ENCODE results near the gene PDE6H.
A peak's percentile ranks its signal among the peaks of the same experiment; 100 is the strongest.

The PDE6H gene

GRCh38 chr12:14968478-14968877, 4.4 kb upstream of the PDE6H start:
- no peak overlapping the region for H3K27ac Mint-ChIP-seq

GRCh38 chr12:14970473-14970872, 2.4 kb upstream of the PDE6H start:
- Mint-ChIP-seq H3K4me1 (peaks cover 19% of the 10 kb centered on the region), H3K27ac (no peak overlapping the region), H3K4me3 (no peak overlapping the region), H3K27me3 (peaks cover 6% of the 10 kb centered on the region), H3K9me3 (no peaks in the 10 kb centered on the region), H3K36me3 (peaks cover 10% of the 10 kb centered on the region)
- DNase-seq: no peak
- CTCF ChIA-PET: no interaction called here

More at GRCh38 chr12:14968478-14968877, 4.4 kb upstream of the PDE6H start:
- Mint-ChIP-seq H3K4me3 (no peak overlapping the region), H3K9me3 (no peaks in the 10 kb centered on the region), H3K36me3 (peaks cover 15% of the 10 kb centered on the region), H3K4me1 (peaks cover 36% of the 10 kb centered on the region), H3K27me3 (peaks cover 6% of the 10 kb centered on the region)
- no peak for DNase-seq
- CTCF ChIA-PET: no interaction called here

GRCh38 chr12:14974633-14975032, 1.8 kb downstream of the PDE6H start:
- no peak for DNase-seq
- no peak overlapping the region for H3K27ac Mint-ChIP-seq

GRCh38 chr12:14975457-14975856, 2.6 kb downstream of the PDE6H start:
- peaks cover 42% of the 10 kb centered on the region for H3K4me1 Mint-ChIP-seq
- H3K4me3 Mint-ChIP-seq: no peak overlapping the region
- CTCF ChIA-PET: interaction anchor here (1.6 kb wide), 1 partner anchor 205 kb away, joined by 3 read pairs; no protein-coding TSS in a partner anchor
- H3K27me3 Mint-ChIP-seq: peaks cover 10% of the 10 kb centered on the region
- H3K9me3 Mint-ChIP-seq: no peaks in the 10 kb centered on the region
- peaks cover 7% of the 10 kb centered on the region for H3K36me3 Mint-ChIP-seq
- H3K27ac Mint-ChIP-seq: no peak overlapping the region
- no peak for DNase-seq

More at GRCh38 chr12:14974633-14975032, 1.8 kb downstream of the PDE6H start:
- peaks cover 35% of the 10 kb centered on the region for H3K4me1 Mint-ChIP-seq
- H3K27me3 Mint-ChIP-seq: peaks cover 10% of the 10 kb centered on the region
- peaks cover 10% of the 10 kb centered on the region for H3K36me3 Mint-ChIP-seq
- CTCF ChIA-PET: interaction anchor here (1.6 kb wide), 1 partner anchor 205 kb away, joined by 3 read pairs; no protein-coding TSS in a partner anchor
- H3K9me3 Mint-ChIP-seq: no peaks in the 10 kb centered on the region
- H3K4me3 Mint-ChIP-seq: no peak overlapping the region

- CTCF ChIA-PET: no interaction called here
- Mint-ChIP-seq H3K9me3 (no peaks in the 10 kb centered on the region), H3K36me3 (peaks cover 4% of the 10 kb centered on the region), H3K27ac (no peak overlapping the region), H3K4me3 (no peak overlapping the region), H3K4me1 (peaks cover 50% of the 10 kb centered on the region), H3K27me3 (peaks cover 10% of the 10 kb centered on the region)
- DNase-seq: no peak
These were observed 3.8 kb downstream of the PDE6H start for GRCh38 chr12:14976658-14977057.

- H3K36me3 Mint-ChIP-seq: peaks cover 6% of the 10 kb centered on the region
- peaks cover 4% of the 10 kb centered on the region for H3K27me3 Mint-ChIP-seq
- H3K27ac Mint-ChIP-seq: no peak overlapping the region
- CTCF ChIA-PET: no interaction called here
- DNase-seq: no peak
- H3K4me3 Mint-ChIP-seq: no peak overlapping the region
- peaks cover 61% of the 10 kb centered on the region for H3K4me1 Mint-ChIP-seq
- H3K9me3 Mint-ChIP-seq: no peaks in the 10 kb centered on the region
These were observed 6.6 kb downstream of the PDE6H start for GRCh38 chr12:14979468-14979867.

- Mint-ChIP-seq H3K36me3 (peaks cover 6% of the 10 kb centered on the region), H3K27me3 (peaks cover 4% of the 10 kb centered on the region), H3K27ac (no peak overlapping the region), H3K9me3 (no peaks in the 10 kb centered on the region), H3K4me1 (peaks cover 65% of the 10 kb centered on the region), H3K4me3 (no peak overlapping the region)
- CTCF ChIA-PET: interaction anchor here (1.2 kb wide), 1 partner anchor 9 kb away, joined by 3 read pairs; no protein-coding TSS in a partner anchor
- DNase-seq: no peak
These were observed 8.2 kb downstream of the PDE6H start for GRCh38 chr12:14981049-14981448.

GRCh38 chr12:14982562-14982961, 9.7 kb downstream of the PDE6H start:
- no peak for DNase-seq
- no peaks in the 10 kb centered on the region for H3K9me3 Mint-ChIP-seq
- peaks cover 4% of the 10 kb centered on the region for H3K27me3 Mint-ChIP-seq
- H3K27ac Mint-ChIP-seq: no peak overlapping the region
- peaks cover 65% of the 10 kb centered on the region for H3K4me1 Mint-ChIP-seq
- H3K4me3 Mint-ChIP-seq: no peak overlapping the region
- H3K36me3 Mint-ChIP-seq: peaks cover 6% of the 10 kb centered on the region
- CTCF ChIA-PET: no interaction called here

- H3K4me1 Mint-ChIP-seq: peaks cover 61% of the 10 kb centered on the region
- DNase-seq: peak; percentile 41
- CTCF ChIA-PET: interaction anchor here (1.0 kb wide), 1 partner anchor 140 kb away, joined by 3 read pairs; the partner anchor contains the start of gene ART4
- H3K27me3 Mint-ChIP-seq: peaks cover 1% of the 10 kb centered on the region
- no peak overlapping the region for H3K4me3 Mint-ChIP-seq
- peaks cover 6% of the 10 kb centered on the region for H3K36me3 Mint-ChIP-seq
- H3K9me3 Mint-ChIP-seq: no peaks in the 10 kb centered on the region
- peak overlapping the region; percentile 35 for H3K27ac Mint-ChIP-seq
These were observed 10.1 kb downstream of the PDE6H start for GRCh38 chr12:14982991-14983390.

- peaks cover 50% of the 10 kb centered on the region for H3K4me1 Mint-ChIP-seq
- no peak for DNase-seq
- no peaks in the 10 kb centered on the region for H3K9me3 Mint-ChIP-seq
- H3K27ac Mint-ChIP-seq: no peak overlapping the region
- no peaks in the 10 kb centered on the region for H3K27me3 Mint-ChIP-seq
- no peak overlapping the region for H3K4me3 Mint-ChIP-seq
- peaks cover 6% of the 10 kb centered on the region for H3K36me3 Mint-ChIP-seq
- CTCF ChIA-PET: interaction anchor here (0.8 to 1.4 kb wide), 4 partner anchors 11 to 48 kb away, joined by 3 to 5 read pairs (median 3); partner anchors contain the start of gene ERP27
These were observed 11.2 kb downstream of the PDE6H start for GRCh38 chr12:14984036-14984435.

- H3K27ac Mint-ChIP-seq: no peak overlapping the region
- H3K36me3 Mint-ChIP-seq: peaks cover 6% of the 10 kb centered on the region
- H3K27me3 Mint-ChIP-seq: no peaks in the 10 kb centered on the region
- no peak for DNase-seq
- H3K4me3 Mint-ChIP-seq: no peak overlapping the region
- peaks cover 49% of the 10 kb centered on the region for H3K4me1 Mint-ChIP-seq
- peaks cover under 1% of the 10 kb centered on the region for H3K9me3 Mint-ChIP-seq
- CTCF ChIA-PET: interaction anchor here (1.3 to 1.4 kb wide), 3 partner anchors 48 to 139 kb away, joined by 3 to 4 read pairs (median 3); no protein-coding TSS in a partner anchor
These were observed 12.0 kb downstream of the PDE6H start for GRCh38 chr12:14984766-14985285.

GRCh38 chr12:14986449-14986848, 13.6 kb downstream of the PDE6H start:
- CTCF ChIA-PET: interaction anchor here (0.7 kb wide), 2 partner anchors 179 to 322 kb away, joined by 3 to 4 read pairs; no protein-coding TSS in a partner anchor
- Mint-ChIP-seq H3K4me1 (peaks cover 33% of the 10 kb centered on the region), H3K36me3 (peaks cover 10% of the 10 kb centered on the region), H3K27me3 (no peaks in the 10 kb centered on the region), H3K4me3 (no peak overlapping the region), H3K27ac (no peak overlapping the region), H3K9me3 (peaks cover 10% of the 10 kb centered on the region)
- no peak for DNase-seq

- DNase-seq: no peak
- Mint-ChIP-seq H3K4me3 (no peak overlapping the region), H3K4me1 (peaks cover 22% of the 10 kb centered on the region), H3K27me3 (no peaks in the 10 kb centered on the region), H3K9me3 (peaks cover 11% of the 10 kb centered on the region), H3K36me3 (peaks cover 9% of the 10 kb centered on the region), H3K27ac (no peak overlapping the region)
- CTCF ChIA-PET: interaction anchor here (0.9 to 1.5 kb wide), 2 partner anchors 142 to 264 kb away, joined by 3 to 4 read pairs; no protein-coding TSS in a partner anchor
These were observed 15.2 kb downstream of the PDE6H start for GRCh38 chr12:14988035-14988434.

- H3K27me3 Mint-ChIP-seq: no peaks in the 10 kb centered on the region
- no peak overlapping the region for H3K4me3 Mint-ChIP-seq
- H3K27ac Mint-ChIP-seq: no peak overlapping the region
- H3K4me1 Mint-ChIP-seq: peaks cover 24% of the 10 kb centered on the region
- CTCF ChIA-PET: interaction anchor here (0.8 to 8.7 kb wide), 3 partner anchors 9 to 142 kb away, joined by 3 to 106 read pairs (median 3); partner anchors contain the start of gene ART4
- peaks cover 11% of the 10 kb centered on the region for H3K9me3 Mint-ChIP-seq
- no peak for DNase-seq
- H3K36me3 Mint-ChIP-seq: peaks cover 7% of the 10 kb centered on the region
These were observed 16.9 kb downstream of the PDE6H start for GRCh38 chr12:14989790-14990189.

GRCh38 chr12:14991069-14991468, 18.2 kb downstream of the PDE6H start:
- Mint-ChIP-seq H3K36me3 (peaks cover 7% of the 10 kb centered on the region), H3K27me3 (no peaks in the 10 kb centered on the region), H3K4me1 (peaks cover 33% of the 10 kb centered on the region), H3K27ac (no peak overlapping the region), H3K4me3 (no peak overlapping the region), H3K9me3 (peaks cover 11% of the 10 kb centered on the region)
- CTCF ChIA-PET: interaction anchor here (8.7 kb wide), 1 partner anchor 143 kb away, joined by 106 read pairs; the partner anchor contains the start of gene ART4
- DNase-seq: no peak
